Kasumi-1 (cell line): ENCODE measurements around the gene XIRP1.
"Not testable (repeated sequence)": the region's sequence is repeated elsewhere in the genome, so short reads cannot be mapped to it uniquely, and the experiment has no call there.

Experiments used
- DNase-seq, 2 experiments: peaks; one replicate each; lab custom pipeline; 2025; lab: John Stamatoyannopoulos, UW

XIRP1 gene

DNA sequence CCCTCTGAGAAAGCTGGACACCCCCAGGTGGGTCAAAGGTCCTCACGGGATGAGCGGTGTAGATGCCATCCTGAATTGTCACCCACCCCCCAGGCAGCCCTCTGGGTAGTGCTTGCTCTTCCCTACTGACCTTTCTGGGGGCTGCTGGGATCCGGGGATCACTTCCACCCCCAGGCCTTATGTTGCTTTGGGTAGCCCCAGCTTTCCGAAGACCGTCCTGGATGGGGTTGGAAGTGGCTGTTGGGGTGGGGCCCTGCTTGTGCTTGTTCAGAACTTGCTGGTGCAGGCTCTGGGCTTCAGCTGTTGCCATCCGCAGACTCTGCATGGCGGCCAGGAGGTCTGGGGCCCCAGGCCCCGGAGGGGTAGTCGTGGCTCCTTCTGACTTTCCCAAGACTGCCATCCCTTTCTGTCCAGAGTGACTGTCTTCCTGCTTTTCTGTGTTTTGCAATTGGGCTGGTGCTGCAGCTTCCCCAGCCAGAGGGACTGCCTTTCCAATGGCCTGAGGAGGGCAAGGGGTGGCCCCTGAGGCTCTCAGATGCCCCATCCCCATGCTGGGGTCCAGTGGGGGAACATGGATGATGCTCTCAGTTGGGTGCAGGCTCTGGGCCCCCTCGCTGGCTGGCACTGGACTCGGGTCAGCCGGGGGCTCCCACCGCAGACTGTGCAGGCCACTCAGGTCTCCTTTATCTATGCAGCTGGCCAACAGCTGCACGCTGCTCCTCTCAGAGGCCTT is 6.3 kb downstream of the XIRP1 start:
- no peak for DNase-seq

- no peak for DNase-seq
Measured at GRCh38 chr3:39185326-39185958, 7.0 kb downstream of the XIRP1 start.

- no peak for DNase-seq
Measured at GRCh38 chr3:39184968-39185285, 7.5 kb downstream of the XIRP1 start.

GRCh38 chr3:39184081-39184967 is 8.1 kb downstream of the XIRP1 start:
- no peak for DNase-seq

DNA sequence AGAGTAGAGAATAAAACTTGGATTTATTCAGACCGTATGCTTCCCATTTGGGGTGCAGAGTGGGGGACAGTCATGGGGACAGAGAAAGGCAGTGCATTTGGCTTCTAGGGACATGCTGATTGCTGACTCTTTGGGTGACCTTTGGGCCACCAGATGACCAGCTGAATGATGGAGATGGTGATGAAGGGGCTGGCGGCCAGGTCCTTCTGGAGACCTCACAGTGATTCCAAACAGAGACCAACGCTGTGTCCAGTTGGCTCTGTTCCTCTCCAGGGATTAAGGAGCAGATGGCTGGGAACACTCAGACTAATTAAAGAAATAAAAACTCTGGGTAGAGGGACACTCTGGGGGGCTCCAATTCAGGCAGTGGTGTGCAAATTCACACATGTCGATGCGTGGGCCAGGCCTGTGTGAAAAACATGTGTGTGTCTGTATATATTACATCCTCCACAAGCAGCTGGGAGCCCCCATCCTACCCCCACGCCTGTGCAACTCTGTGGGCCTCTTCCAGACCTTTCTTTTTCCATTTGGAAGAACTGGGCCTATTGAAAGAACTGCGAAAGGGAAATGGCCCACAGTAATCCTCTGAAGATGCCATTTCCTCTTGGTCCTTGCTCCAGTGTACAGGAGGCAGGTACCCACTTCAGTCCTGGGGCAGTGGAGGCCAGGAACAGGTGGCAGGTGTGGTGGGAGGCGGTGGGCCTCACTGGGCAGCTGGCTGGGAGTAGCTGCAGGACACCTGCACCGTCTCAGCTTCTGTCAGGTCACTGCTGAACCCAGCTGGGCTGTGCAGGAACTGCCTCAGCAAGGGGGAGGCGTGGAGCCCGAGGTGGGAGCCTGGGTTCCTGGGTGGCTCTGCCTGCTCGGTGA is 8.9 kb downstream of the XIRP1 start:
- DNase-seq: no peak

GRCh38 chr3:39181408-39182335 is 10.7 kb downstream of the XIRP1 start:
- no peak for DNase-seq

- peak; percentile 70 to 82 for DNase-seq
Measured at GRCh38 chr3:39180546-39181346, 11.6 kb downstream of the XIRP1 start.

DNA sequence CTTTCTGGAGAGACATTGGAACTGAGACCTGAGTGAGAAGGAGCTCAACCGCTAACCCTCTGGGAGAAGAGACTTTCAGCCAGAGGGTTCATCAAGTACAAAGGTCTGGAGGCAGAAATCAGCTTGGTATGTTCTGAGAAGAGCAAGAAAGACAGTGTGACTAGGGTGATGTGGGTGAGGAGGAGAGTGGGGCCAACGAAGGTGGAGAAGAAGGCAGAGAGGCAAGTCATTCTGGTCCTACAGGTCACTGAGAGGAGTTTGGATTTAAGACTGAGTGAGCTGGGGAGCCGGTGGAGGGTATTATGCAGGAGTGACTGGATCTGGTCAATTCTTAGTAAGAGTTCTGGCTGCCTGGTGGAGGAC is 12.2 kb downstream of the XIRP1 start:
- DNase-seq: no peak

GRCh38 chr3:39178553-39178952 is 13.8 kb downstream of the XIRP1 start:
- no peak for DNase-seq

GRCh38 chr3:39177708-39178332 is 14.6 kb downstream of the XIRP1 start:
- DNase-seq: peak; percentile 71 to 75

GRCh38 chr3:39176025-39176714 is 16.2 kb downstream of the XIRP1 start:
- DNase-seq: no peak

DNA sequence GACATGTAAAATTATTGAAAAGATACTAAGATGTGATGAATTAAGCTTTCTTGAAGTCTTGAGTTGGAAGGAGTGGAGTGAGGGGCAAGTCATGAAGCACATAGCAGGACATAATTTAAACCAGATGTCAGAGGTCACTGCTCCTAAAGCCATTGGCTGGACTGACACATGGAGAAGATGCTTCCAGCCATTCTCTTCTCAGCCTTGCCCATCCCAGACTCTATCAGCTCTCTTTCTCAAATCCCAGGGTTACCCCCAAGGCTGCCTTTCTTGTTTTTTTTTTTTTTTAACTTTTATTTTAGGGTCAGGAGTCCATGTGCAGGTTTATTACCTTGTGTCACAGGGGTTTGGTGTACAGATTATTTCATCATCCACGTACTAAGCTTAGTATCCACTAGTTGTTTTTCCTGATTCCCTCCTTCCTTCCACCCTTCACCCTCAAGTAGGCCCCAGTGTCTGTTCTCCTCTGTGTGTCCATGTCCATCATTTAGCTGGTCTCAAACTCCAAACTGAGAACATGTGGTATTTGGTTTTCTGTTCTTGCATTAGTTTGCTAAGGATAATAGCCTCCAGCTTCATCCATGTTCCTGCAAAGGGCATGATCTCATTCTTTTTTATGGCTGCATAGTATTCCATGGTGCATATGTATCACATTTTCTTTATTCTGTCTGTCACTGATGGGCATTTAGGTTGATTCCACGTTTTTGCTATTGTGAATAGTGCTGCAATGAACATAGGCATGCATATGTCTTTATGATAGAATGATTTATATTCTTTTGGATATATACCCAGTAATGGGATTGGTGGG is 18.9 kb downstream of the XIRP1 start:
- no peak for DNase-seq

DNA sequence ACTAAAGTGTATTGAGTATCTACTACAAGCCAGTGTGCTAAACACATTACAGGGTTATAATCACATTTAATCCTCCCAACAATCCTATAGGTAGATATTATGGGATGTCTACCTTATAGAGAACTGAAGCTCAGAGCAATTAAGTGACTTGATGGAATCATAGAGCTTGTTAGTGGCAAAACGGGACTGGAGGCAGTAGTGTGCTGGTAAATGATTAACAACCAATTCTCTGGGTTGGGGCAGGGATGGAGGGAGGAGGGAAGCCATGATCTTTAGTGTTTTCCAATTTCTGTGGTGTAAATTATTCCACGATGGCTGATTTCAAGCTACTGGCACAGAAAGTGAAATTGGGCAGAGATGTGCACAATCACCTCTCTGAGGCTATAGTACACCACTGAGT is 20.5 kb downstream of the XIRP1 start:
- DNase-seq: no peak

GRCh38 chr3:39170877-39171276 is 21.5 kb downstream of the XIRP1 start:
- not testable (repeated sequence) for DNase-seq

GRCh38 chr3:39170461-39170860 is 21.9 kb downstream of the XIRP1 start:
- no peak for DNase-seq

GRCh38 chr3:39169712-39170111 is 22.7 kb downstream of the XIRP1 start:
- no peak for DNase-seq

- no peak for DNase-seq
Measured at GRCh38 chr3:39168156-39168780, 24.1 kb downstream of the XIRP1 start.
